GM20431 (cell line): ENCODE data around the gene ITPR1.

ENCODE experiments used
- in situ Hi-C: fragments of 300-500 bp; cut with MseI, MboI; formaldehyde crosslinking; loops from one replicate; pipeline ENCODE4 v1.15.0; 2020; ENCODE audit warnings: low sequenced_read_pairs; ENCODE audit not compliant: unreplicated experiment

The ITPR1 gene

DNA sequence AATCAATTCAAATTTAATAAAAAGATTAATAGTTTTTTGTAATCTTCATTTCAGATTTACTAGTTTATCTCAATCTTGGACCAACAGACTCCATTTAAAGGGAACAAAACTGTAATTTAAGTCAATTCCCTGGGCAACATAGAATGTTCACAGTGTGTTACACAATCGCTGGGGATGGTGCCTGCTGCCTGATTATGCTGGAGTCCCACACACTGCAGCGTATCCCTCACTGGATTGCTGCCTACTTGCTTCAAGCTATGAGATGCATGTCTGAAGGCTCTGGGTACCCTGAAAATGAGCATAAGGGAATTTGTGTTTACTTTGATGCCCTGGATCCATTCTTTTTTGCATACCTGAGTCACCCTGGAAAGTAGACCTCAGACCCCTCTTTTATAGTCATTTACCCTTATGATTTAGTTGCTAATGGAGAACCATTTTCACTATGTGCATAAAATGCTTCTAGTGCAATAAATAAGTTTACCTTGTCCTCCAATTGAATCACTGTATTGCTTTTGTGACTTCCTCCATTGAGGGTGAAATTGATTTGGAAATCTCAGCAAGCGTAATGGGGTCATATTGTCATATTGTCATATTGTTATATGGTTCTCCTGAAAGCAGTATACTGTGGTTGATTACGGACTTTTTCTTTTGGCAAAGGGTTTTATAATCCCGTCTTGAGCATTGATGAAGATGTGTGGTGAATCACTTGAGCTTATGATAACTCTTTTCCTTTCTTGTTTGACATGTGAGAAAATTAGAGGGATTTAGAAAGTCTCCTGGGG, 35.9 kb downstream of the ITPR1 start:
- in situ Hi-C loops: no loop called here

DNA sequence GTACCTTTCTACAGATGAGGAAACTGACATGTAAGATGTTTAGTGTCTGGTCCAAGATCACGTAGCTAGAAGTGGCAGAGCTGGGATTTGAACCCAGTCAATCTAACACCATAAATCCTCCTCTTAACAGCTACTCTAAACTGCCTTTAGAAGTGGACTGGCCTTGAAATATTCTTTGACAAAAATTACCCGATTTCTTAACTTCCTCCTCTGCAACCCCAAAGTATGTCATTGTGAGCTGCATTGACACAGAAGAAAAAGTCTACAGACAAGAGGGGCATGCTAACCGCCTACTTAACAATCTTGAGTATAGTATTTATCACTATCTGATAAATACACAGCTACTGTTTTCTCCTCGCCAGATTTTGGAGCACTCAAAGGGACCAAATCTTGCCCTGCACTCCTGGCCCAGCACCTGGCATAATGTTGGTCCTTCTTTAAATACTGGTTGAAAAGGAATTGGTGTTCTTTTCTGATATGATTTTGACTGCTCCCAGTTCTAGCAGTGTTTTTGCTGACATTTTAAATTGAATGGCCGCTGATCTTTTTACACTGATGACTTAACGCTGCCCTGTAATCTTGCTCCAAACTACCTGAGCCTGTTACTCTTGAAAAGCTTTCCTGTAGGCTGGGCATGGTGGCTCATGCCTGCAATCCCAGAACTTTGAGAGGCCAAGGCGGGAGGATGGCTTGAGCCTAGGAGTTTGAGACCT, 36.9 kb downstream of the ITPR1 start:
- in situ Hi-C loops: no loop called here

DNA sequence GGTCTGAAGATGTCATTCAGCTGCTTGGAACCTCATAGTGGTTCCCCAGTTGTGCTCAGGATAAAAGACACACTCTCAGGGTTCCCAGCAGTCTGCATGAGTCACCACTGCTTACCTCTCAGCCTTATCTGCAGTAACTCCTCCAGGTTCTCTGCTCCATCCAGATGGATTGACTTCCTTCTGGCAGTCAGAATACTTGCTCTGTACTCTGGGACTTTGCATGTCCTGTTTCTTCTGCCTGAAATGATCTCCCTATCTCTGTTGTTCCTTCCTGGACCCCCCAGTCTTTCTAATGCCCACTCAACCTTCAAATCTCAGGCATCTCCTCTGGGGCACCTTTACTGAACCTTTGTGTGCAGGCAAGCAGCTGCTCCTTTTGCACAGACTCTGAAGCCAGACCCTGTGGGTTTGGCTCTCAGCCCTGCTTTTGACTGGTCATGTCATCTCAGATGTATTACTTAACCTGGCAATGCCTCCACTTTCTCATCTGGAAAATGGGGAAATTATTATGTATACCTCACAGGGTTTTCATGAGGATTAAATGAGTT, 38.4 kb downstream of the ITPR1 start:
- in situ Hi-C loops: no loop called here

DNA sequence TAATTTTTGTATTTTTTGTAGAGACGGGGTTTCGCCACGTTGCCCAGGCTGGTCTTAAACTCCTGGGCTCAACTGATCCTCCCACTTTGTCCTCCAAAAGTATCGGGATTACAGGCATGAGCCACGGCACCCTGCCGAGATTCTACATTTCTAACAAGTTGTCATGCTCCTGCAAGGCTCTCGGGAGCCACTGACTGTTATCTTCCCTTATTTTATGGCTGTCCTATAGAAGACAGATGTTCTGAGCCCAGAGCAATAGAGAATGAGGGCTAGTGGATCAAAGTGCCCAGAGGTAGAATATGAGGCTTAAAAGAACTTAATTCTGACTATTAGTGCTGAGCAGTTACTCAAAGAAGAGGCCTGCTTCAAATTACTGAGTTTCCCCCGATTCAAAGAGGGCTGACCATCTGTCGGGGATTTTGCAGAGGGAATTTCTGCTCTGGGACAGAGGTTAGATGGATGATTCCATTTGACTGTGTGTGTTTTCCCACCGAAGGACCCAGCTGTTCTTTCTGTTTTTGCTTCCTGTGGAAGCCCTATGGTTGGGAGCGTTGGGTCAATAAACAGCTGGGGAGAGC, 39.5 kb downstream of the ITPR1 start:
- in situ Hi-C loops: no loop called here

DNA sequence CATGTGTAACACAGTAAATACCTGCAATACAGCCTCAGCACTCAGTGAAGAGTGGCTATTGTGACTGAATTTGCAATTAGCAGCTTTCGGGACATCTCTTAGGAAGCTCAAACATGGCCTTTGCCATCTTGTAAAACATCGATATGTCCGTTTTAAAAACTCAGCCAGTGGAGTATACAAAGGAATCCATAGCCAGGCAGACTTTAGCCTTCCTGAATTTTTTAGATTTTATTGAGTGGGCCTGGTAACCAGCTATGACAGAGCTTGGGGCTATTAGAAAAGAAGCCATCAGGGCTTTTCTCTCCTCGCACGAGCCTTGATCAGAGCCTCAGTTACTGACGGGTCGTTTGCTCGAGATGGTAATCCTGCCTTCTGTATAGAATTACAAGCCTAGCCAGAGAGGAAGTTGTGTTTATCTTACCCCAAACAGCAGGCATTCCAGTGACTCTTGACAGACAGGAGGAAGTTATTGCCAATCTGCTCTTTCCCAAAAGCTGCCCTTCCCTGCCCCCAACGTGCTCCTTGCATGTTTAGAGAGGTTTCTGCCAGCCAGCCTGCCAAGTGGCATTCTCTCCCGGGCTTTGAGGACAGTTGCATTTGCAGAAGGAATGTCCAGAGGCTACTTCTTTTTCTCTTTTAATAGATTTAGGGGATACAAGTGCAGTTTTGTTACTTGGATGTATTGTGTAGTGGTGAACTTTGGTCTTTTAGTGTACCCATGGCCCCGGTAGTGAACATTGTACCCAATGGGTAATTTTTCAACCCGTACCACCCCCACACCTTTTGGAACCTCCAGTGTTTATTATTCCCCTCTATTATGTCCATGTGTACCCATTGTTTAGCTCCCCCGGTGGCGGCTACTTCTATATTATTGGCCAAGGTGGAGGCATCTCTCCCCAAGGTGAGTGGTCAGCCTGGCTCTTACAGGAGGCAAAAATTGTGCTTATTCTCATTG, 40.6 kb downstream of the ITPR1 start:
- in situ Hi-C loops: no loop called here

DNA sequence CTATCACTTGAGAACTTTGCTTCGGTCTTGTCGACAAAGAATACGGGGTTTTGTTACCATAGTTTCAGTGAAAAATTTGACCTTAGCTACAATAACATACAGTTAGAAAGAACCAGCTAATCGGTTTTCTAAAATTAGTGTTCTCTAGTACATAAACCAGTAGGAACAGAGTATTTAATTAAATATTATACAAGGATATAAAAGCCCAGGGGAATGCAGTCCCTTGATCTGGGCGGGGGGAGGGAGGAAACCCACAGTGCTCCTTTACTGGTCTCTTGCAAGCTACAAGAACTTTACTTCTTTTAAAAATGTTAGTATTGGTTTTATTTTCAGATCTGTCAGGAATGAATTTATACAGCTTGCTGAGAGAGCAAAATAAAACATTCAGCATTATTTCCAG, 41.8 kb downstream of the ITPR1 start:
- in situ Hi-C loops: no loop called here

DNA sequence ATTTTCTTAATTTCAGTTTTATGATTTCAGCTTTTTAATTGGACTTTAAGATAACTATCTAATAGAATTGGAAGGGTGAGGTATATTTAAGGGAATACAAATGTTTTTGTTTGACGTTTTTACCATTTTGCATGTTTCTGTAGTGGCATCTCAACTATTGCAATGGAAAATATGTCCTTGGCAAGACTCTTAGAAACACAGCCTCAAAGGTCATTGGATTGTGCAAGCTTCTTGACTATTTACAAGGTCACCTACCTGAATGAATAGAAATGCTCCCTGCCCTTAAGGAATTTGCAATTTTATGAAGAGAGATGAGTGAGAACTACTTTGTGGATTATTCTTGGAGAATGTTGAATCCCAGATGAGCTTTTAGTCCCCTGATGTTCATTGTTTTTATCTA, 43.1 kb downstream of the ITPR1 start:
- in situ Hi-C loops: no loop called here

DNA sequence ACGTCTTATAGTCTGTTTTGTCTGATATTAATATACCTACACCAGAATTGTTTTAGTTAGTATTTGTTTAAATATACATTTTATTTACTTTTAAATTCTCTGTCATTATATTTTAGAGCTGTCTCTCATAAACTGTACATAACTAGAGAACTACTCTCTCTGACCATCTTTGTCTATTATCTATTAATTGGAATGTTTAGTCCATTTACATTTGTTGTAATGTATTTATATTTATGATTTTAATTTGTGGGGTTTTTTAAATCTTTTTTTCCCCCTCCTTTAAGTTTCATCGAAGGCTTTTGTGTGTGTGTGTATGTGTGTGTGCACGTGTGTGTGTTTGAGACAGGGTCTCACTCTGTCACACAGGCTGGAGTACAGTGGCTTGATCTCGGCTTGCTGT, 47.1 kb downstream of the ITPR1 start:
- in situ Hi-C loops: no loop called here

DNA sequence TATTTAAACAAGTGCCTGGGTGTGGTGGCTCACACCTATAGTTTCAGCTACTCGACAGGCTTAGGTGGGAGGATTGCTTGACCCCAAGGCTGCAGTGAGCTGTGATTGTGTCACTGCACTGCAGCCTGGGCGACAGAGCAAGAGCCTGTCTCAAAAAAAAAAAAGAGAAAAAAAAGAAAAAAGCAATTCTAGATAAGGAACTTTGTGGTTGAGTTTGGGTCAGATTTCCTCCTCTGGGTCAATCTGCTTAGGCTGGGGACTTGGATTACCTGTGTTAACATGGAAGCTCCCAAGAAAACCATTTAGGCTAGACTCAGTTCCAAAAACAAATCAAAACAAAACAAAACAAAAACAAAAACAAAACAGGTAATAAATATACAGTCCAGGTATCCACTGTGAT, 50.0 kb downstream of the ITPR1 start:
- in situ Hi-C loops: no loop called here

DNA sequence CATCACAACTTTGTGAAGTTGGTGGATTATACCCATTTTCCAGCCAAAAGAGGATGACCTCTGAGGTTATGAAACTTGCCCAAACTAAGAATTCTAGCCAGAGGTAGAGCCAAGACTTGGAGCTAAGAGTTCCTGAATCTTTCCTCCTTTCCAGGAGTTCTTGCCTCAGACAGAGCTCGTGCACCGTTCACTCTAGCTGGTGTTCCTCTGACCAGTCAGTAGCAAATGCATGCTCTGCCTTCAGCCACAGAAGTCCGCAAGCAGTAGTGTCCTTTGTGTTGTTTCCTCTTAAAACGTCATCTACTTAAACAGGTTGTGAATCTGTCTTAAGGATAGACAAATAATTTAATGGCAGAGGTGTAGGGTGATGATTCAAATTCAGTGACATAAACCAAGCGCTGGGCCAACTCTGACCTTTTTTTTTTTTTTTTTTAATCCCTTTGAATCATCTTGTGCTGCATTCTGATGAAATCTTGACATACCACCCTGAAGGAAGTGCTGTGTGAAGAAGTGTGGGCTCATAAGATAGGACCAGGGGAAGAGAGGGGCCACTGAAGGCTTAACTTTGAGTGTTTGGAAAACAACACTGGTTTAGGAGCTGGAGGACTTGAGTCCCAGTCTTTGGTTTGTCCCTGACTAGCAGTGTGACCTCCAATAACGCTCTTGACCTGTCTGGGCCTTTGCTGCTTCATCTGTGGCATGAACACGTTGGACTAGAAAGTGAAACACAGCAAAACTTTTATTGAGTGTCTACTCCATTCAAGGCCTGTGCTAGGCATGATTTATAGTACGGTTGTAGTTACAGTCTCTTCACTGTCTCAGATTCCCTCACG, 53.4 kb downstream of the ITPR1 start:
- in situ Hi-C loops: no loop called here

DNA sequence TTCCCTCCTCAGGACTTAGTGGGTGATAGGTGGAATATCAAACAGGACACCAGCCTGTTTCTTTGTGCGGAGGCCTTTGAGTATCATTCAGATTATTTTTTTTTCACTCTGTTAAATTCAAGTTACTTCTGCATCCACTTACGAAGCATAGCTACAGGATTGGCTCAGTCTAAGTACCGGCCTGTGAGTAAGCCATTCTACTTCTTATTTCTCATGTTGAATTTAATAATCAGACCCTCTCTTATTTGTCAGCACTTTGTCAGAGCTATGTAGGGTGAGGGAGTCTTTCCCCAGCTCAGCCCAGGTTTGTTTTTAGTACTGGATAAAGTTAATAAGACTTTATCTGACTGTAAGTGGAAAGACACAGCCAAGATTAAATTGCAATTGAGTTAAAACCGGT, 54.7 kb downstream of the ITPR1 start:
- in situ Hi-C loops: no loop called here

DNA sequence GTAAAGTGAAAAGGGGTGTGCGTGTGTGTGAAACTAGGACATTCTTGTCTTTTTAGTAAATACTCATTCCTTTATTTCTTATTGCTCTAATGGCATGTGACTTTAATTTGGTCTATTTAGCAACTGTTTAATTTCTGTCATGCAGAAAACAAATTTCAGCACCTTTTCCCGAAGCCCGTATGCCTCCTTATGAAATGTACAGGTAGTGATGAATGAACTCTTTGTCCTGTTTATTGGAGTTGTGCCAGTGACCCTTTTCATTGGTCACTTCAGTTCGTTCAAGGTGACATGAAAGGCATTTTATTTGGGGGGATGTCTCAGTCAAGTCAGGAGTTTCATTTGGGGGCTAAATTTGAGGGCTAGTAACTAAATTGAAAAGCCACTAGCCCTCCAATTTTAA, 55.2 kb downstream of the ITPR1 start:
- in situ Hi-C loops: no loop called here

DNA sequence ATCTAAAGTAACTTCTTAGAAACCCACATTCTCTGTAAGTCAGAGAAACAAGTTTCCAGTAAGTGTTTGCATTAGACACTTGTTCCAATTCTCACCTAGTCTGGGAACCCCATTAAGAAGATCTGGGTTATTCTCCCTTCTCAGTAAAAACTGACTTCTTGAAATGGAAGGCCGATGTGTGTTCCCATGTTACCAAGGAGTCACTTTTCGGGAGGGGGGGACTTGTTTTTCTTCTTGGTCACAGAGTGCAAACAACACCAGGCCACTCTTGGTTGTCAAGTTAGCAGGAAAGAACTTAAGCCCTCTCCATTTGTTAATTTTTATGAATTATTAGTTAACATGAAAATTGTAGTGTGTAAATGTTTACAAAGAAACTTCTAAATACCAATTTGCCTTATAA, 55.6 kb downstream of the ITPR1 start:
- in situ Hi-C loops: no loop called here

DNA sequence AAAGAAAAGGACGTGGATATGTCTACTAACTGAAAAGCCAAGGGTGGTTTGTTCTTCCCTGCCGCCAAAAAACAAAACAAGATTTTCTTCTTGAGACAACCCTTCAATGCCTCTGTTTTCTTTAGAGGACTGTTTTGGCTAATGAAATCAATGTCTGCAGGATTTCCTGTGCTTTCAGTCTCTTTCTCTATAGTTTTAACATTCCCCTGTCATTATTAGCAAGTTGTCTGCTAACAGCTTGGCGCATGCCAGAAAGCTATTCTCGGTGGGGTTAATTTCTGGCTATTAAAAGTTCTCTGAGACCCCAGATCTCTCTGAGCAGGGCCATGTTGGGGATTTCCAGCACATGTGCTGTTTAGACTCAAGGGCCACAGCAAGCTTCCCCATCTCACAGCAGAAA, 56.7 kb downstream of the ITPR1 start:
- in situ Hi-C loops: no loop called here

DNA sequence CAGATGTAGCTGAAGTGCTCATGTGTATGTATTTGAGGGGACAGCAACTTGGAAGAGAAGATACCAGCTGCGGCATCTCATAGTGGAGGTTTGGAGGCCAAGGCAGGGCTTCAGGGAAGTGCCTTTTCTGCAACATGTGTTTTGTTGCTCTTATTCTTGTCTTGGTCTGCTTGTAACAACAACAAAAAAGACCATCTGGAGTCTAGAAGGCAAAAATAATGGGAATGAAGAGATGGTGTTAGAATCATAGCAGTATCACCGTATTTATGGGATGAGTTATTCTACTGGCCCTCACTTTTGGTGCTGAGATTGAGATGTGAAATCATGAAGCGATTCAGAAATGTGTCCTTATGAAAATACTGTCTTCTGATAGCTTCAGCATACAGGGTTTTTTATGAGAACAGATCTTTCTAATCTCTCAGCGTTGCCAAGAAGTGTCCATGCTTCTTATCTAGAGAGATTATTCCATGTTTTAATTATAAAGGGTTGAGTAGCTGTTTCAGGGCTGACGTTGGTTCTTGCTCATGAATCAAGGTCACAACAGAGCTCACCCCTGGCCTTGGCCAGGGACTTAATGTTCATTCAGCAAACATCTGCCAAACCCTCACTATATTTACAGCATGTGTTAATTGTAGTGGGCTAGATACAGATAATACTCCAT, 58.0 kb downstream of the ITPR1 start:
- in situ Hi-C loops: no loop called here

DNA sequence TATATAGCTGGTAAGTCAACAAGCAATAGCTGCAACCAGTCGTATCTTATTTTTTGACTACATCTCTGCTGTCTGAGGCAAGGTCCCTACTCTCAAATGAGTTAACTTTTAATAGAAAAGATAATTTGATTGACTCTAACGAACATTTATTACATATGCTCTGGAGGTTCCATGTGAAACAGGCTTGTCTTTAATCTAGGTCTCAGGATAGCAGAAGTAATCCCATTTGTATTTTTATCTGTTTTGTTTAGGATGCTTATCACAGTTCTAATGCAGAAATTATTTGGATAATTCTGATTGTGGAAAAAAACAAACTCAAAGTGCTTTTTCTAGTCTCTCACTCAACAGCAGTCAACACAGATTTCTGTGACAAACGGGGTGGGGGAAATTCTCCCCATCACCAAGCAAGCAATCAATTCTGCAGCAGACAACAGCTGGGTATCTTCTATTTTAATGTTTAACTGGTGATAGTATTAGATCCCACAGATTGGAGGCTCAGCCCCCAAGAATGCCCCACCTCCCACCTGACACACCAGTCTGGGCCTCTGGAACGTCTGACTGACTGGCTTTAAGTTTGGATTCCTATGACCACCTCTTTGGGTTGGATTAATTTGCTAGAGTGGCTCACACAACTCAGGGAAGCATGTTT, 58.8 kb downstream of the ITPR1 start:
- in situ Hi-C loops: no loop called here

DNA sequence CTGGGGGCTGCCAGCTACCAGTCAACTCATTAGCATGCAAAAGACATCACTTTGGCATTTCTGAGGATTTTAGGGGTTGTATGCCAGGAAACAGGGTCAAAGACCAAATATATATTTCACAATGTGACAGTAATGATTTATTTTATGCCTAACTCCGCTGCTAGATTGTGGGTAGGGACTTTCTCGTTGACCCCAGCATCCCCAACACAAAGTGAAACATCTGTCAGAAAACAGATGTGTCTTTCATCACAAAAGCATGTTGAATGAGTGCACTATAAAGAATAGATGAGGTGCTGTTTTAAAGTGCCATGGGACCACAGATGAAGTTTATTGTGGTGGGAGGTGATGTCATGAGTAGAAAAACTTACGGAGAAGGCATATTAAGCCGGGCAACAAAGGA, 59.7 kb downstream of the ITPR1 start:
- in situ Hi-C loops: no loop called here

DNA sequence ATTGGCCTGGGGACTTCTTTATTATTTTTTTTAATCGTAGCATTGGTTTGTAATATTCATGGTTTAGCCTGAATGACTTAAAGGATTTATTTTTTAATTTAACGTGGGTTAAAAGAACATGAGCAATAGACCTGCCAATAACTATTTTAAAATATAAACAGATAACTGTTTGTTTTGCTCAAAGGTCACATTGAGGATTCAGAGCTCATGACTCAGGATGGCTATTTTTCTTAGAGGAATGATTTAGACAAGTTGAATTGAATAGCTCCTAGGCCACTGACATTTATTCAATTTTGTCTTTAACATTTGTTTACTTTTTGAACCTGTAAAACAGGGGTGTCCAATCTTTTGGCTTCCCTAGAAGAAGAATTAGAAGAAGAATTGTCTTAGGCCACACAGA, 68.5 kb downstream of the ITPR1 start:
- in situ Hi-C loops: no loop called here
